ENCODE data around the gene CNTRL.

CNTRL gene

DNA sequence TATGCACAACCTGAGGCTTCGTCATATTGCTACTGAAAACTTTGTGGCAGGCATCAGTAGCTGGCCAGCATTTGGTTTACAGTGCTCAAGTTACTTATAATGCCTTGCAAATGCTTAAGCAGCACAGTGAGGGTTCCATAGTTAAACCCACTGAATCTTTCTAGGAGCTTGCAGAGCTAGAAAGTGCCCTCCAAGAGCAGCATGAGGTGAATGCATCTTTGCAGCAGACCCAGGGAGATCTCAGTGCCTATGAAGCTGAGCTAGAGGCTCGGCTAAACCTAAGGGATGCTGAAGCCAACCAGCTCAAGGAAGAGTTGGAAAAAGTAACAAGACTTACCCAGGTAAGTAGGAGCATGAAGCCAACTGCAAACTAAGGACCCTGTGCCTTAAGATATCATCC, 60.9 kb downstream of the CNTRL start:
- H3K4me3 ChIP-seq (ENCODE audit: low read depth, low read length), result no peak overlapping the region
- TF ChIP-seq, protein P1, sequence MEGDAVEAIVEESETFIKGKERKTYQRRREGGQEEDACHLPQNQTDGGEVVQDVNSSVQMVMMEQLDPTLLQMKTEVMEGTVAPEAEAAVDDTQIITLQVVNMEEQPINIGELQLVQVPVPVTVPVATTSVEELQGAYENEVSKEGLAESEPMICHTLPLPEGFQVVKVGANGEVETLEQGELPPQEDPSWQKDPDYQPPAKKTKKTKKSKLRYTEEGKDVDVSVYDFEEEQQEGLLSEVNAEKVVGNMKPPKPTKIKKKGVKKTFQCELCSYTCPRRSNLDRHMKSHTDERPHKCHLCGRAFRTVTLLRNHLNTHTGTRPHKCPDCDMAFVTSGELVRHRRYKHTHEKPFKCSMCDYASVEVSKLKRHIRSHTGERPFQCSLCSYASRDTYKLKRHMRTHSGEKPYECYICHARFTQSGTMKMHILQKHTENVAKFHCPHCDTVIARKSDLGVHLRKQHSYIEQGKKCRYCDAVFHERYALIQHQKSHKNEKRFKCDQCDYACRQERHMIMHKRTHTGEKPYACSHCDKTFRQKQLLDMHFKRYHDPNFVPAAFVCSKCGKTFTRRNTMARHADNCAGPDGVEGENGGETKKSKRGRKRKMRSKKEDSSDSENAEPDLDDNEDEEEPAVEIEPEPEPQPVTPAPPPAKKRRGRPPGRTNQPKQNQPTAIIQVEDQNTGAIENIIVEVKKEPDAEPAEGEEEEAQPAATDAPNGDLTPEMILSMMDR (IDR thresholded peaks at IDR 0.05; ENCODE audit: borderline replicate concordance, insufficient read depth, low read depth, low read length), result no peak

- TF ChIP-seq, protein P1 (IDR thresholded peaks at IDR 0.05; ENCODE audit: borderline replicate concordance, insufficient read depth, low read depth, low read length), result no peak
- no peak overlapping the region for H3K4me3 ChIP-seq (ENCODE audit: low read depth, low read length)
Observed at GRCh38 chr9:121138561-121138960, 63.8 kb downstream of the CNTRL start.

- no peak overlapping the region for H3K4me3 ChIP-seq (ENCODE audit: low read depth, low read length)
- TF ChIP-seq, protein P1 (IDR thresholded peaks at IDR 0.05; ENCODE audit: borderline replicate concordance, insufficient read depth, low read depth, low read length), result no peak
Observed at GRCh38 chr9:121138973-121139372, 64.2 kb downstream of the CNTRL start.

GRCh38 chr9:121140162-121140561, 65.4 kb downstream of the CNTRL start:
- TF ChIP-seq, protein P1 (IDR thresholded peaks at IDR 0.05; ENCODE audit: borderline replicate concordance, insufficient read depth, low read depth, low read length), result no peak
- no peak overlapping the region for H3K4me3 ChIP-seq (ENCODE audit: low read depth, low read length)

- TF ChIP-seq, protein P1 (IDR thresholded peaks at IDR 0.05; ENCODE audit: borderline replicate concordance, insufficient read depth, low read depth, low read length), result no peak
- H3K4me3 ChIP-seq (ENCODE audit: low read depth, low read length), result no peak overlapping the region
Observed at GRCh38 chr9:121141306-121141705, 66.6 kb downstream of the CNTRL start.

- TF ChIP-seq, protein P1 (IDR thresholded peaks at IDR 0.05; ENCODE audit: borderline replicate concordance, insufficient read depth, low read depth, low read length), result no peak
Observed at GRCh38 chr9:121141706-121142105, 67.0 kb downstream of the CNTRL start.

GRCh38 chr9:121143771-121144170, 69.0 kb downstream of the CNTRL start:
- H3K4me3 ChIP-seq (ENCODE audit: low read depth, low read length), result no peak overlapping the region

More at GRCh38 chr9:121141706-121142105, 67.0 kb downstream of the CNTRL start:
- no peak overlapping the region for H3K4me3 ChIP-seq (ENCODE audit: low read depth, low read length)

More at GRCh38 chr9:121143771-121144170, 69.0 kb downstream of the CNTRL start:
- TF ChIP-seq, protein P1 (IDR thresholded peaks at IDR 0.05; ENCODE audit: borderline replicate concordance, insufficient read depth, low read depth, low read length), result no peak

Data from GM12875 (cell line).